Adrenal gland (tissue), 5 donors: ENCODE results near the gene ZBTB7B.
A peak's percentile ranks its signal among the peaks of the same experiment; 100 is the strongest.

Source experiments
- POLR2A ChIP-seq, 2 donors: fragments of 450-650 bp; IDR thresholded peaks; one replicate each; pipeline ENCODE4 v1.6.1; 2017; ENCODE audit warnings: antibody characterized with exemption in 2 of 2, mild to moderate bottlenecking in 2 of 2, moderate library complexity in 1 of 2
- TF ChIP-seq, protein P1 (sequence below), 6 experiments: fragments of 450-650 bp in 4 of 6; fragments of 200-600 bp in 2 of 6; sonication (generic) in 1 of 6; IDR thresholded peaks; 1 replicate in 5 of 6; 2 replicates in 1 of 6; pipeline versions ENCODE4 v1.5.1 to v1.8.0; 2016 to 2021; ENCODE audit warnings: antibody characterized with exemption in 6 of 6, mild to moderate bottlenecking in 2 of 6, moderate library complexity in 1 of 6
- donor health status: DM: no; HTN: no; CAD: no.

DNA sequence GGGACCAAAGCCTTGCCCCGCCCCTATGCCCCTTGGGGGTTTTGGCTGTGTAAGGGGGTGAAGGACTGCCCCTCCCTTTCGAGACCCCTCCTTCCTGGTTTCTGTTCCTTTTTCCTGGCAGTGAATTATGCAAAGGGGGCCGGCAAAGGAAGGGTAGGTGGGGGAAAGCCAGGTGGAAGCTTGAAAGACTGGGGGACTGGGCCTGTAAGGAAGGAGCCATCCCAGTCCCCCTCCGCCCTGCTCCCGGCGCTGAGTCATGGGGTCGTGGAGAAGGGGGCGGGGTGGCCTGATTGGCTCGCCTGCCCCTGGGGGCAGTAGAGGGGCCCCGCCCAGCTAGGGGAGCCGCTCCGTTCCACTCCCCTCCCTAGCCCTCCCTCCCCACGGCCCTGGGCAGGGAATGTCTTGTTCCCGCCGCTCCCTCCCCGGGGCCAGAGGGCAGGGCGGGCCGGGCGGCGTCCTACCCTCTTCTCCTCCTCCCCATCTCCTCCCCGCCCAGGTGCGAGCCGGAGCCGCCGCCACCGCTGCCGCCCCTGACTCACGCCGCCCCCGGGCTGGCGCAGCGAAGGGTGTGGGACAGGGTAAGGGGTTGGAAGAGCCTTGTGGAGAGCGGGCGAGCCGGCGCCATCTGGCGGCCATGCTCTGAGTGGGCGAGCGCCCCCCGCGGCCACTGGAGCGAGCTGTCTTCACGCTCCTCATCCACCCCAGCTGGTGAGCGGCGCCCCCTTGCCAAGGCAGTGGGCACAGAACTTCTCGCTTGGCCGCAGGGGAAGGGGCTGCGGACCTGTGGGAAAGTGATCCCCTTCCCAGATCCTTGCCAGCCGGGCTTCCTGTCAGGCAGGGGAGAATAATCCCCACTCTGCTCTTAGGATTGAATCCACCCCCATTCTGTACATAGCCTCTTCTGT lies 14.7 kb downstream of the ZBTB7B start:
- TF ChIP-seq POLR2A (IDR thresholded peaks at IDR 0.05) = peak in 1 of 2 donors; percentile 55
- TF ChIP-seq, protein P1, sequence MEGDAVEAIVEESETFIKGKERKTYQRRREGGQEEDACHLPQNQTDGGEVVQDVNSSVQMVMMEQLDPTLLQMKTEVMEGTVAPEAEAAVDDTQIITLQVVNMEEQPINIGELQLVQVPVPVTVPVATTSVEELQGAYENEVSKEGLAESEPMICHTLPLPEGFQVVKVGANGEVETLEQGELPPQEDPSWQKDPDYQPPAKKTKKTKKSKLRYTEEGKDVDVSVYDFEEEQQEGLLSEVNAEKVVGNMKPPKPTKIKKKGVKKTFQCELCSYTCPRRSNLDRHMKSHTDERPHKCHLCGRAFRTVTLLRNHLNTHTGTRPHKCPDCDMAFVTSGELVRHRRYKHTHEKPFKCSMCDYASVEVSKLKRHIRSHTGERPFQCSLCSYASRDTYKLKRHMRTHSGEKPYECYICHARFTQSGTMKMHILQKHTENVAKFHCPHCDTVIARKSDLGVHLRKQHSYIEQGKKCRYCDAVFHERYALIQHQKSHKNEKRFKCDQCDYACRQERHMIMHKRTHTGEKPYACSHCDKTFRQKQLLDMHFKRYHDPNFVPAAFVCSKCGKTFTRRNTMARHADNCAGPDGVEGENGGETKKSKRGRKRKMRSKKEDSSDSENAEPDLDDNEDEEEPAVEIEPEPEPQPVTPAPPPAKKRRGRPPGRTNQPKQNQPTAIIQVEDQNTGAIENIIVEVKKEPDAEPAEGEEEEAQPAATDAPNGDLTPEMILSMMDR (IDR thresholded peaks at IDR 0.05) = peak; percentile 96 to 99 (median 99)
